NCI-H2107 treated with DMSO at 0.1 percent for 48 hours (cell line): ENCODE measurements around the gene LRCH1.
"Not testable (repeated sequence)": the region's sequence is repeated elsewhere in the genome, so short reads cannot be mapped to it uniquely, and the experiment has no call there.

Experiments
- DNase-seq: peaks from one replicate; lab custom pipeline; 2025; ENCODE audit not compliant: unreplicated experiment; lab: John Stamatoyannopoulos, UW

The LRCH1 gene

DNA sequence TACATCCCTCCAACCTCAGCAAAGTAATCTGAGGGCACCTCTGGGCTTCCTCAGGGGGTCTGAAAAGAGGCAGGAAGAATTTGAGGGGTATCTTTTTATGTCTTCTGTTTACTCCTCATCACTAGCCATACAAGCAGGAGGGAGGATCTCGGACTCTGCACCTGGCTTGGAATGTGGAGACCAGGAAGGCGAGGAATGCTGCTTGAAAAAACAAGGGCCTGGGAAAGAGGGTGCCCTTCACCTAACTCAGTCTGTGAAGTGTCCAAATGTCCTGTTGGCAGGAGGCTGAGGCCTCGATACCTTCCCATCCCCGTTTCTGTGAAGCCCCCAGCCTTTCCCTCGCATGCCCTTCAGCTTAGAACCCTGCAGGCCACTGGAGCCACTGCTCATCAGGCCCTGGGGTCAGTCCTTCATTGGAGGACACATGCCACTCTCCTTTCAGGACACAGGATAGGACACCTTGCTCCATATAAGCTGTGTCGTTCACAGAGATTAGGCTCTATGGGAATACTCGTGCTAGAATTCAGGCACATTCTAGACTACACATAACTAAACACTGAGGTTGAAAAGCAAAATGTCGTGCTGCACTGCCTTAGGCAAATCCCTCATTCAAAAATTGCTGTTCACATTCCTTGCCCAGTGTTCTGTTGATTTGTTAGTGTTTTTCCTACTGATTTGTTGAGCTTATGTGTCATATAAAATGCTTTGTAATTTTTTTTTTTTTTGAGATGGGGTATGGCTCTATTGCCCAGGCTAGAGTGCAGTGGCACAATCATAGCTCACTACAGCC is 194.3 kb downstream of the LRCH1 start:
- DNase-seq, result no peak

DNA sequence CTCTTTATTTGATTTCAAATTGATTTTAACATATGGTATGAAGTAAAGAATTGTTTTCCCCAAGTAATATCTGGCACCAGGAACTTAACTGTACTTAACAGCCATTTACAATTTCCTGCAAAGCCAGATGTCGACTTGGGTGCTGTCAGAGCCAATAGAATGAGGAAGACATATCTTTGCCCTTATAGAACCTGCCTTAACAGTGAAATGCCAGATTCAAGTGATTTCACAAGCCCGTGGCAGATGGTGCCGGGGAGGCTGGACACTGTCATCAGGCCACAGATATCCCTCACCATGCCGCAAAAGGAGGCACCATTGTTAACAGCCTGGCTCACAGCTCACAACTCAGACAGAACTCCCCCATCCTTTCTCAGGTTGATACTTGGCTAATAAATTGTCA is 195.3 kb downstream of the LRCH1 start:
- DNase-seq, result no peak

DNA sequence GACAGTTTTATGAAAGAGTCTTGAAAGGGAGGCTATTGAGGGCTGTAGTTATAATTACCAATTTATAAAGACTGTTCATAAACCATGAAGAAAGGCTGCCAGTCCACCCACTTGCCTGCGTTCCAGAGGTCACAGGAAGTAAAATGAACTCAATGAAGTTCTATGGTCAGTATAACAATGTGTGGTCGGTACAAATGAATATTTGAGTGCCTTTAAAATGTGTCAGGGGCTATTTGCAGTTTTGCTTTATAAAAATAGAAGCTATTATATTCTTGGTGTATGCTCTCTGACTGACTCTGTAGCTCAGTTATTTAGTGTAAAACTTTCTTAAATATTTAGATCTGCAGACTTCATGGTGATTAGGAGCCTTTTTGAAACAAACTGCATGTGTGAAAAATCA is 197.0 kb downstream of the LRCH1 start:
- DNase-seq, result no peak

GRCh38 chr13:46751811-46752635 is 199.1 kb downstream of the LRCH1 start:
- DNase-seq, result no peak

DNA sequence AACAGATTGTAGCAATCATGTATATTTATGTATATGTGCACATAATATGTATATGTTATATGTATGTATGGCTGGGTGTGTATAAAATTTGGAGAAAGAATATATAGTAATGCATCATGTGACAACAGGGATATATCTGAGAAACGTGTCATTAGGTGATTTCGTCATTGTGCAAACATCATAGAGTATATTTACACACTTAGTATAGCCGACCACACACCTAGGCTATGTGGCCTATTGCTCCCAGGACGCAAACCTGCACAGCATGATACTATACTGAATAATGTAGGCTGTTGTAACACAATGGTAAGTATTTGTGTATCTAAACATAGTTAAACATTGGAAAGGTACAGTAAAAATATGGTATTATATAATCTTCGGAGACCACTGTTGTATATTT is 200.2 kb downstream of the LRCH1 start:
- DNase-seq, result no peak

DNA sequence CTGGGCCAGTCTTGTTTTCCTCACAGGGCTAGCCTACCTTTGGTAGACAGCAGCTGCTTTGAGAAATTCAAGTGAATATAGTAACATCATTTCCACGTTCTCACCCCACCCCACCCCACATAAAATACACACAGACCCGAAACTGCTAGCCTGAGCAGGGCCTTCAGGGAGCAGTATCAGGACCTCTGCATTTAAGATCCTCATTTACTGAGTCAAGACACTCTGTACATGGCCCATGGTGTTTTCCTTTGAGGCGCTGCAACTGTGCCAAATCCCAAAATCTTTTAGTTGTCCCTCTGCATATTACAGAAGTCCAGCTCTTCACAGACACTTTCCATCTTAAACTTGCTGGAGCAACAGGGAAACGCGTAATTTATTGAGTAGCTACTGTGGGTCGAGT is 200.9 kb downstream of the LRCH1 start:
- DNase-seq, result no peak

GRCh38 chr13:46754812-46755211 is 201.8 kb downstream of the LRCH1 start:
- no peak for DNase-seq

GRCh38 chr13:46755508-46755907 is 202.5 kb downstream of the LRCH1 start:
- DNase-seq, result not testable (repeated sequence)

GRCh38 chr13:46756977-46757376 is 204.0 kb downstream of the LRCH1 start:
- DNase-seq, result no peak

DNA sequence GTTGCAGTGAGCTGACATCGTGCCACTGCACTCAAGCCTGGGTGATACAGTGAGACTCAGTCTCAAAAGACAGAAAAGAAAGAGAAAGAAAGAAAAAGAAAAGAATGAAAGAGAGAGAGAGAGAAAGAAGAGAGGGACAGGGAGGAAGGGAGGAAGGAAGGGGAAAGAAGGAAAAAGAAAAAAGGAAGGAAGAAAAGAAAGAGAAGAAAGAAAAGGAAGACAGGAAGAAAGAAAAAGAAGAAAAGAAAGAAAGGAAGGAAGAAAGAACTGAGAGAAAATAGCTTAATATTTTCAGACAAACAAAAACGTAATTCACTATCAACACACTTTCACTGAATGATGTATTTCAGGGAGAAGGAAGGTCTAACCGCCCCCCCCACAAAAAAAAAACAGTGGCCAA is 204.7 kb downstream of the LRCH1 start:
- no peak for DNase-seq

- DNase-seq, result no peak
Observed at GRCh38 chr13:46759846-46760245, 206.9 kb downstream of the LRCH1 start.

- no peak for DNase-seq
Observed at GRCh38 chr13:46761174-46761573, 208.2 kb downstream of the LRCH1 start.

DNA sequence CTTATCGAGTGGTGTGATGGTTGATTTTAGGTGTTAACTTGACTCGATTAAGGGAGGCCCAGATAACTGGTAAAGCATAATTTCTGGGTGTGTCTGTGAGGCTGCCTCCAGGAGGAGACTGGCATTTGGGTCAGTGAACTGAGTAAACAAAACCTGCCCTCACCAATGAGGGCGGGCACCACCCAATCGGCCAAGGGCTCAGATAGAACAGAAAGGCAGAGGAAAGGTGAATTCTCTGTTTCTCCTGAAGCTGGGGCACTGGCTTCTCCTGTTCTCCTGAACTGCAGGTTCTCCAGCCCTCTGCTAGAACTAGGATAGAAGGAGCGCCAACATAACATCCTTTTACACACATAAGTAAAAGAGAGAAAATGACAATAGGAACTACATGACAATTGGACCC is 208.9 kb downstream of the LRCH1 start:
- DNase-seq, result no peak

DNA sequence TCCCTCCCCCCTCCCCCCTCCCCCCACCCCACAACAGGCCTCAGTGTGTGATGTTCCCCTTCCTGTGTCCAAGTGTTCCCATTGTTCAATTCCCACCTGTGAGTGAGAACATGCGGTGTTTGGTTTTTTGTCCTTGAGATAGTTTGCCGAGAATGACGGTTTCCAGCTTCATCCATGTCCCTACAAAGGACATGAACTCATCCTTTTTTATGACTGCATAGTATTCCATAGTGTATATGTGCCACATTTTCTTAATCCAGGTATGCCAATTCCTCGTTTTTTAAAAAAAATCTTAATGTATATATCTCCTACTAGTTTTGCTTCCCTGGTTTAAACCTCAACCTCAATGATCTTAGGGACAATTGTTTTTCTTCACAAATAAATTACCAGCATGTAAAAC is 217.0 kb downstream of the LRCH1 start:
- DNase-seq, result not testable (repeated sequence)

DNA sequence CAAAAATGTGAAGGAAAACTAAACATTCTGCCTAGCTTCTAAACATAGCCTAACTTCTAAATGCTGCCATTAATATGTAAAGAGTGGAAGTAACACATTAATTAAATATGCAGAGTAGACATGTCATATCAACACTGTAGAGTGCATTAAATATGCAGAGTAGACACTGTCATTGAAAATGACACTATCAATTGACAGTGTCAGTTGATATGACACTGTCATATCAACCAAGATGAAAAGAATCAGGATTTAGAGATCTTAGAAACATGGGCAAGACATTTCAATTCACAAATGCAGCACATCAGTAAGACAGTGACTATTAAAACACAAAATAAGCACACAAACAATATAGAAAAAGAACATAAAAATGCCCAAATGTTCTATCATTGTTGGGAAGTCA is 218.7 kb downstream of the LRCH1 start:
- DNase-seq, result no peak

GRCh38 chr13:46773541-46773940 is 220.6 kb downstream of the LRCH1 start:
- DNase-seq, result no peak

- no peak for DNase-seq
Observed at GRCh38 chr13:46775385-46776107, 222.6 kb downstream of the LRCH1 start.

- no peak for DNase-seq
Observed at GRCh38 chr13:46778095-46778494, 225.1 kb downstream of the LRCH1 start.

- no peak for DNase-seq
Observed at GRCh38 chr13:46778890-46779289, 225.9 kb downstream of the LRCH1 start.

- DNase-seq, result no peak
Observed at GRCh38 chr13:46782066-46782465, 229.1 kb downstream of the LRCH1 start.

GRCh38 chr13:46782691-46783090 is 229.7 kb downstream of the LRCH1 start:
- DNase-seq, result no peak

GRCh38 chr13:46783504-46783903 is 230.5 kb downstream of the LRCH1 start:
- no peak for DNase-seq
